Measurements from ENCODE around the gene SEMA3E.
"Not testable (repeated sequence)": the region's sequence is repeated elsewhere in the genome, so short reads cannot be mapped to it uniquely, and the experiment has no call there.

DNA sequence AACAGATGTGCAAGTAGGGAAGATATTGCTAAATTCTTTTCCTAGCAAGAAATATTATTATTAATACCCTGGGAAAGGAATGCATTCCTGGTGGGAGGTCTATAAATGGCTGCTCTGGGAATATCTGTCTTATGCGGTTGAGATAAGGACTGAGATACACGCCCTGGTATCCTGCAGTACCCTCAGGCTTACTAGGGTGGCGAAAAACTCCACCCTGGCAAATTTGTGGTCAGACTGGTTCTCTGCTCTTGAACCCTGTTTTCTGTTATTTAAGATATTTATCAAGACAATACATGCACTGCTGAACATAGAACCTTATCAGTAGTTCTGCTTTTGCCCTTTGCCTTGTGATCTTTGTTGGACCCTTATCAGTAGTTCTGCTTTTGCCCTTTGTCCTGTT lies 96.4 kb downstream of the SEMA3E start:
- TF ChIP-seq POLR2AphosphoS5 (IDR thresholded peaks at IDR 0.05; ENCODE audit: borderline replicate concordance, low read depth, low read length); EZH2 (IDR thresholded peaks at IDR 0.05); FOXP2 (optimal IDR thresholded peaks at IDR 0.05; ENCODE audit: control extremely low read depth, extremely low read length, insufficient read depth): not testable (repeated sequence)
